Neural crest cell (in vitro differentiated cells): ENCODE results near the gene SLC25A30. TPM values are rescaled to one million over a fixed set of nuclear protein-coding genes. Genes with fewer than 3 reads are reported as not detected.

Experiments
- DNase-seq: peaks from one replicate; pipeline ENCODE4 v3.0.0; 2021; ENCODE audit warnings: low read depth, mixed read lengths, low spot score
- H3K27ac Mint-ChIP-seq: one replicate; pipeline ENCODE4 v1.8.0; 2021; ENCODE audit warnings: mild to moderate bottlenecking, mixed read lengths; ENCODE audit not compliant: unreplicated experiment
- H3K27me3 Mint-ChIP-seq: 2 replicates; pipeline ENCODE4 v1.8.0; 2021; ENCODE audit warnings: low read depth, mild to moderate bottlenecking, mixed read lengths
- H3K36me3 Mint-ChIP-seq: 2 replicates; pipeline ENCODE4 v1.8.0; 2021; ENCODE audit warnings: low read depth, mild to moderate bottlenecking, mixed read lengths
- H3K4me1 Mint-ChIP-seq: 2 replicates; pipeline ENCODE4 v1.8.0; 2021; ENCODE audit warnings: mixed read lengths
- H3K4me3 Mint-ChIP-seq: one replicate; pipeline ENCODE4 v1.8.0; 2021; ENCODE audit warnings: mild to moderate bottlenecking, mixed read lengths
- H3K9me3 Mint-ChIP-seq: 2 replicates; pipeline ENCODE4 v1.8.0; 2021; ENCODE audit warnings: mixed read lengths
- CTCF ChIP-seq: fragments of 200-600 bp; sonication (generic); conservative IDR thresholded peaks from 2 replicates; pipeline ENCODE4 v1.5.0; 2021; ENCODE audit warnings: antibody characterized with exemption, mild to moderate bottlenecking
- total RNA-seq: library from RNA; stranded (reverse); gene quantifications from 2 replicates; pipeline ENCODE4 v1.2.1, GENCODE V29; 2021

Gene SLC25A30
- total RNA-seq, 1 donor from 2014 or later, result 14.0 TPM

GRCh38 chr13:45445053-45445452 lies 26.9 kb upstream of the SLC25A30 start:
- Mint-ChIP-seq H3K27me3 (peaks cover 3% of the 10 kb centered on the region), H3K27ac (no peak overlapping the region), H3K4me1 (peaks cover 10% of the 10 kb centered on the region), H3K36me3 (no peaks in the 10 kb centered on the region), H3K9me3 (no peaks in the 10 kb centered on the region), H3K4me3 (no peak overlapping the region)
- no peak for TF ChIP-seq CTCF
- no peak for DNase-seq

- Mint-ChIP-seq H3K9me3 (no peaks in the 10 kb centered on the region), H3K27me3 (no peaks in the 10 kb centered on the region), H3K4me3 (no peak overlapping the region), H3K27ac (no peak overlapping the region), H3K4me1 (peaks cover 7% of the 10 kb centered on the region), H3K36me3 (no peaks in the 10 kb centered on the region)
- TF ChIP-seq CTCF, result peak; percentile 25
- DNase-seq, result no peak
Observed at GRCh38 chr13:45441633-45442032, 23.5 kb upstream of the SLC25A30 start.

- no peaks in the 10 kb centered on the region for H3K9me3 Mint-ChIP-seq
- no peaks in the 10 kb centered on the region for H3K27me3 Mint-ChIP-seq
- no peak for TF ChIP-seq CTCF
- H3K4me1 Mint-ChIP-seq, result peaks cover 7% of the 10 kb centered on the region
- no peak for DNase-seq
- H3K4me3 Mint-ChIP-seq, result no peak overlapping the region
- no peak overlapping the region for H3K27ac Mint-ChIP-seq
- H3K36me3 Mint-ChIP-seq, result no peaks in the 10 kb centered on the region
Observed at GRCh38 chr13:45439781-45440462, 21.7 kb upstream of the SLC25A30 start.

- Mint-ChIP-seq H3K9me3 (no peaks in the 10 kb centered on the region), H3K36me3 (no peaks in the 10 kb centered on the region), H3K4me3 (no peak overlapping the region), H3K27me3 (no peaks in the 10 kb centered on the region), H3K4me1 (peaks cover 7% of the 10 kb centered on the region), H3K27ac (no peak overlapping the region)
- DNase-seq, result no peak
- no peak for TF ChIP-seq CTCF
Observed at GRCh38 chr13:45439008-45439407, 20.8 kb upstream of the SLC25A30 start.

- Mint-ChIP-seq H3K27me3 (no peaks in the 10 kb centered on the region), H3K4me3 (no peak overlapping the region), H3K4me1 (peaks cover 7% of the 10 kb centered on the region), H3K9me3 (no peaks in the 10 kb centered on the region), H3K36me3 (no peaks in the 10 kb centered on the region), H3K27ac (peak overlapping the region; percentile 62)
- no peak for DNase-seq
- TF ChIP-seq CTCF, result no peak
Observed at GRCh38 chr13:45437947-45438346, 19.8 kb upstream of the SLC25A30 start.
